GM18498 (cell line): ENCODE results near the gene PSMD12.
"Not testable (repeated sequence)": the region's sequence is repeated elsewhere in the genome, so short reads cannot be mapped to it uniquely, and the experiment has no call there.

Experiments used
- ATAC-seq: cut with Tn5 transposase; IDR thresholded peaks from one replicate; pipeline ENCODE4 v1.9.1; 2021; ENCODE audit warnings: mild to moderate bottlenecking, moderate library complexity; ENCODE audit not compliant: unreplicated experiment

Gene PSMD12

DNA sequence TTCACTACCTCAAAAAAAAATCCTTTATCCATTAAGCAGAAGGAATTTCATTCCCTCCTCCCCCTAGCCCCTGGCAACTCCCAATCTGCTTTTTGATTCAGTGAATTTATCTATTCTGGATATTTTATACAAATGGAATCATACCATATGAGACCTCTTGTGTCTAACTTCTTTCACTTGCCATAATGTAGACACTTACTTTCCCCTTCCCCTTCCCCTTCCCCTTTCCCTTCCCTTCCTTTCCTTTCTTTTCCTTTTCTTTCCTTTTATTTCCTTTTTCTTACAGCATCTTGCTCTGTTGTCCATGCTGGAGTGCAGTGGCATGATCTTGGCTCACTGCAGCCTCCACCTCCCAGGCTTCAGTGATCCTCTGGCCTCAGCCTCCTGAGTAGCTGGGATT, 50.5 kb downstream of the PSMD12 start:
- no peak for ATAC-seq

GRCh38 chr17:67312265-67312664, 54.1 kb downstream of the PSMD12 start:
- no peak for ATAC-seq

DNA sequence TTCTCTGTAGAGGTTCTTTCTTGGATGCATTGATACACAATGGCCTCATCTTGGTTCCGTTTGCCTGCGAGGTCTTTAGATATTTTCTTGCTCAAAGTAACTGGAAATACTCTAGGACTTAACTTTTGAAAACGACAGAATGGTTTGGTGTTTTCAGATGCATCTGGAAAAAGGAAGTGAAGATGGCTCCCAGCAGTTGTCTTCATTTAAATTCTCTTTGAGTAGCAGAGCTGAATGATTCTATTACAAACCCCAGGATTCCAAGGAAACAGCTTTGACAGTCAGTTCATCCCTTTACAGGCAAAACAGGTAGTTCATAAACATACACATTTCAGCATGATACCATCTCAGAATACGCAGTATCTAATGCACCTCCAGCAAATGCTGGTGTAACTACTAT, 54.8 kb downstream of the PSMD12 start:
- ATAC-seq: no peak

GRCh38 chr17:67310406-67310805, 56.0 kb downstream of the PSMD12 start:
- ATAC-seq: no peak

GRCh38 chr17:67305446-67306235, 60.7 kb downstream of the PSMD12 start:
- ATAC-seq: not testable (repeated sequence)

DNA sequence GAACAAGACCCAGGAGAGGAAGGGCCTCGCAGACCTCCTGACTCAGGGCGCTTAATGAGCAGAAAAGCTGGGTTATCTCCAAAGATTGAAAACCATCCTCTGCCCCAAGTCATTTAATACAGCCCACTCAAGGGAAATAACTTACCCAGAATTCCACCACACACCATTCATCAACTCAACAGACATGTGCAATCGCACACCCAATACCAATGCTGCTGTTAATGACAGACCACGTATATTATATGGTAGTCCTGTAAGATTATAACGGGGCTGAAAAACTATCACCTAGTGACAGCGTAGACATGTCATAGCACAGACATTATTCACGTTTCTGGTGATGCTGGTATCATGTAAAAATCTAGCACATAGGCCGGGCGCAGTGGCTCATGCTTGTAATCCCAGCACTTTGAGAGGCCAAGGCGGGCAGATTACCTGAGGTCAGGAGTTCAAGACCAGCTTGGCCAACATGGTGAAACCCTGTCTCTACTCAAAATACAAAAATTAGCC, 68.9 kb downstream of the PSMD12 start:
- ATAC-seq: no peak

GRCh38 chr17:67294451-67295199, 71.8 kb downstream of the PSMD12 start:
- ATAC-seq: no peak

DNA sequence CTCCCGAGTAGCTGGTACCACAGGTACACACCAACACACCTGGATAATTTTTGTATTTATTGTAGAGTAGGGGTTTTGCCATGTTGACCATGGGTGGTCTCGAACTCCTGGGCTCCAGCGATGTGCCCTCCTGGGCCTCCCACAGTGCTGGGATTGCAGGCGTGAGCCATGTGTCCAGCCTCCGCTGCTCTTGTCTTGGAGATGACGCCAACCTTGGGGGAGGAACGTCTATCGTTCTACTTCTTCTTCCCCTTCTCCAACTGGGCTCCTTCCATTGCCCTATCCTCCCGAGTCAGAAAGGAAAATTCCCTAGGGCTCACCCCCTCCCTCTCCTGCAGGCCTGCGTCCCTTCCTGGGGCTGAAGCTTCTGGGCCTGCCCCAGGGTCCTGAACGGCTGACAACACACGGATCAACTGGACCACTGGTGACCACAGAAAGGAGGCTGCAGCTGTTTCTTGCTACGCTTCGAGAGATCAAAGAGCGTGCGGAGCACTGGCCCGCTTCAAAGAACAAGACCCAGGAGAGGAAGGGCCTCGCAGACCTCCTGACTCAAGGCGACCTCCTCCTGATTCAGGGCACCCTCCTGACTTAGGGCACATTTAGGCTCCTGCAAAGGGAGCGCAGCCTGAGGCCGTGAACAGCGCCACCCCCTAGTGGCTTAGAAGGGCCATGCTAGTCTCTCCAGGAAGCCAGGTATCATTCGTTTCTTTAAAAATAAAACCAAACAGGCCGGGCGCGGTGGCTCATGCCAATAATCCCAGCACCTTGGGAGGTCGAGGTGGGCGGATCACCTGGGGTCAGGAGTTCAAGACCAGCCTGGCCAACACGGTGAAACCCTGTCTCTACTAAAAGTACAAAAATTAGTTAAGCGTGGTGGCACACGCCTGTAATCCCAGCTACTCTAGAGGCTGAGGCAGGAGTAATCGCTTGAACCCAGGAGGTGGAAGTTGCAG, 72.8 kb downstream of the PSMD12 start:
- peak; percentile 92 for ATAC-seq

GRCh38 chr17:67290711-67291291, 75.6 kb downstream of the PSMD12 start:
- ATAC-seq: no peak

GRCh38 chr17:67290244-67290643, 76.1 kb downstream of the PSMD12 start:
- no peak for ATAC-seq

GRCh38 chr17:67289181-67289876, 77.0 kb downstream of the PSMD12 start:
- no peak for ATAC-seq
